ENCODE results near the gene CNBD2.
"Not testable (repeated sequence)": the region's sequence is repeated elsewhere in the genome, so short reads cannot be mapped to it uniquely, and the experiment has no call there.

Gene CNBD2

DNA sequence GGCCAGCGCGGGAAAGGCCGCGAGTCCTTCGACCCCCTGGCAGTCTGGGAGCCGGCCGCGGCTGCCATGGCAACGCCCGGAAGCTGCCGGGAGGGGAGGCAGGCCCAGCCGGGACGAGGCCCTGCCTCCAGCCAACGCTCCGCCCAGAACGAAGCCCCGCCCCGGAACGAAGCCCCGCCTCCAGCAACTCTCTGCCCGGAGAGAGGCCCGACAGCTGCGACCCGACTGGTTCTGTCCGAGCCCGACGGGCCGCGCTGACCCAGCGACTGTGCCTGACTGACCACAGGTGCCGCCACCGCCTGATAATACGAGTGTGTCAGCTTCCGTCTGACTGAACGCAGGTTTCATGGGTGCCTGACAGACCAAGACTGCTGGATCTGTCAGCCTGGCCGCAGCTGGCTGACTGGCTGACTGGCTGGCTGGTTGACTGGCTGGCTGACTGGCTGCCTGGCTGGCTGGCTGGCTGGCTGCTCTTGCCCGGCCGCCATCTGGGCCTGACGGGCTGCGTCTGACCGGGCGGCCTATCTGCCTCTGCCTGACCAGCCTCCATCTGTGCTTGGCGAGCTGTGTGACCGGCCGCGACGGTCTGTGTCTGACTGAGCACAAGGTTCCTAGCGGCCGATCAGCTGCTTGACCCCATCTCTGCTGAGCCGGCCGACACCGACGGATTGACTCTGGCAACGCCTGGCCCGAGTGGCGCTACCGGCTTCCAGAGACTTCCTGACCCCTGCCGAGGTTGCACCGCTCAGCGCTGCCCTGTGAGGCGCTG, 96.5 kb downstream of the CNBD2 start:
- DNase-seq: peak; percentile 94

DNA sequence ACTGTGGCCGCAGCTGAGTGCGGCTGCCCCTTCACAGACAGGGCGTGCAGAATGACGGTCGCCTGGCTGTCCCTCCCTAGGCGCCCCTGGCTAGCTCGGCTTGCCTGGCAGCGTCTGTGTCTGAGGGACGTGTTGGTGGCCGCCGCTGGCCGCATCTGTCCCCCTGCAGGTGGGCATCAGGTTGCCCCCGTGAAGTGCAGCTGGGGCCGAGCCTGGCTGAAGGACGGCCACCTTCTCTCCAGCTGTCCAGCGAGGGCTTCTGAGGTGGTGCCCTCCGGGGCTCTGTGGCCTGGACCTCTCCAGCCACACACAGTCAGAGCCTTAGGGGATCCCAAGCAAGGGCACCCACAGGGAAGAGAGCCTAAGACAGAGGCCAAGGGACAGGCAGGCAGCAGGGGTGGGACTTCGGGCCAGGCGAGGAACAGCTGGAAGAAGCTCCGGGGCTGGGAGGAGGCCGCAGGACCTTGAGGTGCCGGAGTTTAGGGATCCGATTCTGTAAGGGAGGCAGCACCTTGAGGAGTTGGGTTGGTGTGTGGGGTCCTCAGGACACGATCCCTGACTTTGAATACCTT, 97.1 kb downstream of the CNBD2 start:
- DNase-seq: peak; percentile 30

DNA sequence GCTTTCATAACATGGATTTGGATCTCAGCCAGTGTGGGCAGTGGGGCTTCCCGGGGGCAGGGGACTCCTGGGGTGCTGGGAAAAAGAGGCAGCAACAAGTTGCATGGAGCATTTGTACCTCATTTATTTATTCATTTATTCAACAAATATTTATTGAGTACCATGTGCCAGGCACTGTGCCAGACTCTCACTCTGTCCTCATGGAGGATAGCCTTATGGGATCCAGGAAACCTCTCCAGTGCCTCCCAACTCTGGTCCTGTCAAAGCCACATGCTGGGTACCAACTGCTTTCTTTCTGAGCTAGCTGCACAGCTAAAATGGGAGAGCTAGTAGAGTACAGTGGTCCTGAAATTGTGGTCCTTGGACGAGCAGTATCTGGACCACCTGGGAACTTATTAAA, 98.4 kb downstream of the CNBD2 start:
- no peak for DNase-seq

DNA sequence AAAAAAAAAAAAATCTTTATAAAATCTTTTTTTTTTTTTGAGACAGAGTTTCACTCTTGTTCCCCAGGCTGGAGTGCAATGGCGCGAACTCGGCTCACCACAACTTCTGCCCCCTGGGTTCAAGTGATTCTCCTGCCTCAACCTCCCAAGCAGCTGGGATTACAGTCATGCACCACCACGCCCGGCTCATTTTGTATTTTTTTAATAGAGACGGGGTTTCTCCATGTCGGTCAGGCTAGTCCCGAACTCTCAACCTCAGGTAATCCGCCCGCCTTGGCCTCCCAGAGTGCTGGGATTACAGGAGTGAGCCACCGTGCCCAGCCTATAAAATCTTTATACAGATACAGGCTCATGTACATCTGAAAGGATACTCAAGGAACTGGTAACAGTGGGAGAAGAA, 100.1 kb downstream of the CNBD2 start:
- not testable (repeated sequence) for DNase-seq

DNA sequence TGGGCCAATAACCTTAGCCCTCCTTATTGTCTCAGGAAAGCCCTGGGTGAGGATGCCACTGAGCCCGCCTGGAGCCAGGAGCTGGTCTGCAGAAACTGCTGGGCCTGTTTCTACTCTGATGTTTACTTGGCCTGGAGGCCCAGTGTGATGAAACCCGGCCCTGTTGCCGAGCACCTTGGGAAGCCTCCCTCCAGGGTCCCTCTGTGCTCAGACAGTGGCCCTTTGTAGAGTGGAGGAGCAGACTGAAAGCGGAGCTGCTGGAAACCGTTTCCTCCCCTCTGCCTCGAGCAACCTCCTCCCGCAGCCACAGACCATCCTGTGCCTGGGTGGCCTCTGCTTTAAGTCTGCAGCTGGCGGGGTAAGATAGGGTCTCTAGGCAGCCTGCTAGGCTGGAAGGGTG, 102.1 kb downstream of the CNBD2 start:
- DNase-seq: peak; percentile 45

DNA sequence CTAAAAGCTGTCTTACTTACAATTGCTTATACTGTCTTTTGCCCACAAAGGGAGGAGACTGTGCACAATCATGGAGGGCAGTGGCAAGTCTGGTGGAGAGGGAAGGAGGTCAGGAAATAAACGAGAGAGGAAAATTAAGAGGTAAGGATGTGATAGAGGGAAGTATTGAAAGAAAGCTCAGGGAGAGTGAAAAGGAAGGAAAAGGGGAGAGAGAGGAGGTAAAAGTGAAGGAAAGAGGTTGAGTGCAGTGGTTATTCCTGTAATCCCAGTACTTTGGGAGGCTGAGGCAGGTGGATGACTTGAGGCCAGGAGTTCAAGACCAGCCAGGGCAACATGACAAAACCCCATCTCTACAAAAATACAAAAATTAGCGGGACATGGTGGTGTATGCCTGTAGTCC, 103.5 kb downstream of the CNBD2 start:
- no peak for DNase-seq

DNA sequence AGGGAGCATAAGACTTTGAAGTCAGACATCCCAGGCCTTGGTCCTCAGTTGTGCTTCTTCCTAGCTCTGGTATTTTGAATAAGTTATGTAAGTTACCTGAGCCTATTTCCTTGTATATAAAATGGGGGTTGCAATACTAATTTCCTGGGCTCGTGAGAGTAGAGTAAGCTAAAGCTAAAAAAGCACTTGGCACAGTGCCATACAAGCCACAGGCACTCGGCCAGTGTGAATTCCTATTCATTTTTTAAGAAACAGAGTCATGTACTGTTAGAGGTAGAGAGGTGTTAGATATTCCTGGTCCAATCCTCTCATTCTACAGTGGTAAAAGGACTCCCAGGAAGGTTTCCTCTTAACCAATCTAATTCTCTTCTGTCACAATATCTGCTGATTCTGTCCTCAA, 106.6 kb downstream of the CNBD2 start:
- DNase-seq: no peak

DNA sequence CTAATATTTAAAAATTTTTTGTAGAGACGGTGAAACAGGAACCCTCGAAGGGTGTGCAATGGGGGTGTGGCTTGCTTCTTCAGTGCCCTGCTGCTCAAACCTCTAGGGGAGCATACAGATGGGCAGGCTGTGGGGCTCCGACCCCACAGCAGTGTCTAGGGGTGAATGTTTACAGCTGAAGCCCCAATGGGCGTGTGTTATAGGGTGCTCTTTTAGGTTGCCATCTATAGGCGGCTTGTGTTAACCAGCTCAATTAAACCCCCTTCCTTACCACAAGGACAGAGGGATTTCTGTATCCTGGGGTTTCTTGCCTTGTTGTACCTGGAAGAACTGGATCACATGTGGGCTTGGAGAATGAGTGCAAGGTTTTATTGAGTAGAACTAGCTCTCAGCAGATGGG, 109.4 kb downstream of the CNBD2 start:
- not testable (repeated sequence) for DNase-seq

DNA sequence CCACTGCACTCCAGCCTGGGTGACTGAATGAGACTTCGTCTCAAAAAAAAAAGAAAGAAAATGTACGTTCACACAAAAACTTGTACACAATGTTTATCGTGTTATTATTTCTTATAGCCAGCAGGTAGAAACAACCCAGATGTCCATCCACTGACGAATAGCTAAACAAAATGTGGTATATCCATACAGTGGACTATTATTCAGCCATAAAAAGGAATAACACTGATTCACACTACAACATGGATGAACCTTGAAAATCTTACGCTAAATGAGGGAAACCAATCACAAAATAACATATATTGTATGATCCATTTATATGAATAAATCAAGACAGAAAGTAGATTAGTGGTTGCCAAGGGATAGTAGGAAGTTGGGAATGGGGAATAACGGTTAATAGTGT, 111.1 kb downstream of the CNBD2 start:
- DNase-seq: no peak

DNA sequence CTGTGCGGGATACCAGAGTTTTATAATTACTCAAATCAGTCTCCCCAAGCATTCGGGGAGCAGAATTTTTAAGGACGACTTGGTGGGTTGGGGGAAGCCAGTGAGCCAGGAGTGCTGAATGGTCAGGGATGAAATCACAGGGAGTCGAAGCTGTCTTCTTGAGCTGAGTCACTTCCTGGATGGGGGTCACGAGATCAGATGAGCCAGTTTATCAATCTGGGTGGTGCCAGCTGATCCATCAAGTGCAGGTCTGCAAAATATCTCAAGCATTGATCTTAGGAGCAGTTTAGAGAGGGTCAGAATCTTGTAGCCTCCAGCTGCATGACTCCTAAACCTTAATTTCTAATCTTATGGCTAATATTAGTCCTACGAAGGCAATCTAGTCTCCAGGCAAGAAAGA, 111.6 kb downstream of the CNBD2 start:
- DNase-seq: not testable (repeated sequence)
